Measurements from ENCODE around the gene GHRL.

Gene GHRL, protein sequence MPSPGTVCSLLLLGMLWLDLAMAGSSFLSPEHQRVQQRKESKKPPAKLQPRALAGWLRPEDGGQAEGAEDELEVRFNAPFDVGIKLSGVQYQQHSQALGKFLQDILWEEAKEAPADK

DNA sequence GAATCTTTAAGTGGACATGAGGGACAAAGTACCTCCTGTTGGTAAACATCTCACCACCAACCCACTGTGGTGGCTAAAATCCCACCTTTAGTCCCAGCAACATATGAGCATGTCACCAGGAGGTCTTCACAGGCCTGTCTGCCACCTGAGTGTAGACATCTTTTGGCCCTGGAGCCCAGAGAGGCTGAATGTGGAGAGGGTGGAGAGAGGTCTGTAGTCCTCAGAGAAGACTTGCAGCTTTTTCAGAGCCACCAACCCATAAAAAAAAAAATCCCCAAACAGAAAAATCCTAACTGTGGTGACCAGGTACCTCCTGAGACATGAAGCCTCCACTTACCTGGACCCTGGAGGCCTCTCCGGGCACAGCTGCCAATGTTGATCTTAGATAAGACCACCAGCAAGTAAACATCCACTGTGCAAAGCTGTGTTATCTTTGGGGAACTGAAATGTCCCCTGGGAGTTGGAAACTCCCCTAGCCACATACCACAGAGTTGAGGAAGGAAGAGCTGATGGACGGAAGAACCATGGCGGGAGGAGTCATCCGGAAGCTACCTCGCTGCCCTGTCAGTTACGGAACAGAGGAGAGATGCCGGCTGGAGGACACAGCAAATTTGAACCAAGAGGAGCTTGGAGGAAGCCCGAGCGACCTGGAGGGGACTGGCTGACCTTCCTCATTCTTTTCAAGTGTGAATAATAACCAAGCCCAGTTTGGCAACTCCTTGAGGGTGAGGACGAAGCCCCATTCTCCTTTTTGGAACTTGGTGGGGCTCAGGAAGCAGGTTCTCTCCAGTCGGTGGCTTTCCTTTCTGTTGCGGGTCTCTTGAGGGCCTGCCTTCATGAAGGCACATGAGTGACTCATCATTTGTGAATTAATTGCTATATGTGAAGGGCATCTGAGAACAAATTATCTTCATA, at the start of gene GHRL:
Gene GHRL, minus strand, starts transcription at position 443 of the 915 bp plus-strand sequence. CDS start 2,767 bp downstream, outside the sequence.
- in situ Hi-C loops (cut with MboI; ENCODE audit: low sequenced_read_pairs), result no loop called here

GRCh38 chr3:10341901-10342398, 49.2 kb upstream of the GHRL start:
- in situ Hi-C loops (cut with MboI; ENCODE audit: low sequenced_read_pairs), result no loop called here

GRCh38 chr3:10340476-10340875, 47.7 kb upstream of the GHRL start:
- in situ Hi-C loops (cut with MboI; ENCODE audit: low sequenced_read_pairs), result no loop called here

DNA sequence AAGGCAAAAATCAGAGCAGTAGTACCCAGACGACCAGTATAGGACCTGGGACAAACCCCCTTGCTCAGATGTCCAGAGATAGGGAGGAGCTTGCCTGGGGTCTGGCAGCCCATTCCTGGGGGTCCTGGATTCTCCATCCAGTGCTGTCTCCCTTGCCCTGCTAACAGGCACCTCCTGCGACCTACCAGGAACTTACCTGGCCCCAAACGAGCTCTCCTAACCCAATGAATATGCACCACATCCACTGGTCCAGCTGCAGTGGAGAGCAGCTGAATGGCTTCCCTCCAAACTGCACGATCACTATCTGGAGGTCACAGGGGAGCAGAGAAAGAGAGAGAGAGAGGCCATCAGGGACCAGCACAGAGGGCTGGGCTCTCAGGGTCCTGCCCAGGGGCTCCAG, 47.3 kb upstream of the GHRL start:
- in situ Hi-C loops (cut with MboI; ENCODE audit: low sequenced_read_pairs), result no loop called here

DNA sequence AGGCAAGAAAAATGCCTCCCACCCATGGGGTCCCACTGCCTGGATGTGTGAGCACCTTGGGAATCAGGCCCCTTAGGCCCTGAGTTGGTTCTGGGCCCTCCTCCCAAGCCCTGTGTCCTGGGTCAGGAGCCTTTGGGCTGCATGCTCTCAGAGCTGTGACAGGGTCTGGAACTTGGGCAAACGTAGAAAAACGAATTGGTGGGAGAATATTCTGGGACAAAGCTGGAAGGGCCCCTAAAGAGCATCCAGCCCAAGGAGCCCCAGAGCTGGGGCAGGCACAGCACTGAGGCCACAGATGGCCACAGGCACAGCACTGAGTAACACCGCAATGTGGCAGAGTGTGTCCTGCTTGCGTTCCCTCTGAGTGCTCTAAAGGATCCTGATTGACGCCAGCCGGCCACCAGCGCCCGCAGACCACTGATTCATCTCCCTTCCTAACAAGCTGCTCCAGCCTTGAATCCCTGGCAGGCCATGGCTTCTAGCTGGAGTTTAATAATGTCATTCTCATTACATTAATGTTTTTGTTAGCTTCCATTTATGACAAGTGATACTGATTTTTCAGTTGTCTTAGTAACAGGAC, 46.7 kb upstream of the GHRL start:
- in situ Hi-C loops (cut with MboI; ENCODE audit: low sequenced_read_pairs), result no loop called here

GRCh38 chr3:10338591-10339353, 46.0 kb upstream of the GHRL start:
- in situ Hi-C loops (cut with MboI; ENCODE audit: low sequenced_read_pairs), result no loop called here

- in situ Hi-C loops (cut with MboI; ENCODE audit: low sequenced_read_pairs), result no loop called here
These were observed 45.4 kb upstream of the GHRL start for GRCh38 chr3:10338164-10338470.

DNA sequence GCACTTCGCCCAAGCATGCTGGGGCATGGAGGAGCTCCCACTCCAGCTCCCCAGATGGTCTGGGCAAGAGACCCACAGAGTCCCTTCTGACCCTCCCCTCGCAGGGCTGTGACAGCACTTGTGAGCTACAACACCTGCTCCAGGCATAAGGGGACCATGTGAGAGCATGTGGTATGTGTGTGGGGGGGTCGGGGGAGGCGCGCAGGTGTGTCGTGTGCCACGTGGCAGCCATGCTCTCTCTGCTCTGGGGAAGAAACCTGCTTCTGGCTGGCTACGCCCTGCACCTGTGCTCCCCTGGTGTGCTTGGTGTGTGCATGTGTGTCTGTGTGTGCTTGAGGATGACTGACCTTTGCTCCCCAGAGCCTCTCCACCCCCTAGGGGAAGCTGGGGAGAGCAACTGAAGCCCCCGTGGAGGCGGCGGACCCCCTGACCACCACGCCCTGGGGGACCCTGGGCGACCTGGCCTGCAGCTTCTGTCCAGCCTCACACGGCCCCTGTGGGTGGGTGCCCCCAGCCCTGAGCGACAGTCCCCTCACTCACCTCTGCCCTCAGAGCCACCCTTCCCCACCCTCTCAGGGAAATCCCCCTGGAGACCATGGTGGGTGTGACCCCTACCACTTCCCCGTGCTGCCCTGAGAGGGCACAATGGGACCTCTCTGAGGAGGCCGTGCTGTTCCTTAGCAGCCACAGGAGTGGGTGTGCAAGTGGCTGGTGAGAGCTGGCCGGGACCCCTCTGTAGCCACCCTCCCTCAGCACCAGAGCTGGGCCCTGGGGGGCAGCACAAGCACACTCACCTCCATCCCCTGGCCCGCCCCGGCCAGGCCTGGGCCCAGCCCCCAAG, 44.8 kb upstream of the GHRL start:
- in situ Hi-C loops (cut with MboI; ENCODE audit: low sequenced_read_pairs), result no loop called here

GRCh38 chr3:10336761-10337160, 44.0 kb upstream of the GHRL start:
- in situ Hi-C loops (cut with MboI; ENCODE audit: low sequenced_read_pairs), result no loop called here

GRCh38 chr3:10335871-10336622, 43.3 kb upstream of the GHRL start:
- in situ Hi-C loops (cut with MboI; ENCODE audit: low sequenced_read_pairs), result no loop called here

DNA sequence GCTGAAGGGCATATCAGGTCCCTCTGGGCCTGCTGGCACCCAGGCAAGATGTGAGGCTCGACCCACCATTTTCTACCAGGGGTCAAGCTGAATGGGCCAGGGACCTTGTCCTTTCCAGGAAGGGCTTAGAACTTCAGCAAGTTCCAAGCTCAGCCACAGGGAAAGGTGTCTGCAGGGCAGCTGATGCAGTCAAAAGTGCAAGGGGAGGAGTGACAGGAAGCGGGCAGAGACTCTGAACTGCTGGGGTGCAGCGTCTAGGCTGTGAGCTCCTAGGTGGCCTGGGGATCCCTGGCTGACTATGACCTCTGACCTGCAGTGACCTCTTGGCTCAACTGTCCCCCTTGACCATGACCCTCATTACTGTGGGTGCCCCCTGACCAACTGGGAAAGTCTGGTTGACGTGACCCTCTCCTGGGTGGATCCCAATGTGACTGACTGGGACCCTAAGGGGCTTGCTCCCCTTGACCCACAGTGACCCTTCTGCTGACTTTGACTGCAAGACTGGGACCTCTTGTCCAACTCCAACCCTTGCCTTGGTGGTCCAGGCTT, 42.5 kb upstream of the GHRL start:
- in situ Hi-C loops (cut with MboI; ENCODE audit: low sequenced_read_pairs), result no loop called here

GRCh38 chr3:10334459-10334858, 41.7 kb upstream of the GHRL start:
- in situ Hi-C loops (cut with MboI; ENCODE audit: low sequenced_read_pairs), result no loop called here

DNA sequence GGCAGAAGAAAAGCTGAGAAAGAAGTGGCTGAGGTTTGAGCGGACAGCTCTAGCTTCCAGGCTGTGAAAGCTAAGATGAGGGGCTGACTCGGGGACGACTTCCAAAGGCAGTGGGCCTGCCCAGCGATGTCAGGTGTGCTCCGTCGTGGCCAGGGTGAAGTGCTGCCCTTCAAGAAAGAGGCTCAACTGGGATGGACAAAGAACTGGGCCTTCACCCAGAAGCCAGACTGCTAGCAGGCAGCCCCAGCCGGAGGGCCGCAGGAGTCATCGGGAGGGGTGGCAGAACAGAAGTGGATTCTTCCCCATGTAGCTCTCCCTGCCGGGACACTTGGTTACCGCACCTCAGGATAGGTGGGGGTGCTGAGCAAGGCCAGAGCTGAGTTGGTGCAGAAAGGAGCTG, 41.3 kb upstream of the GHRL start:
- in situ Hi-C loops (cut with MboI; ENCODE audit: low sequenced_read_pairs), result no loop called here

- in situ Hi-C loops (cut with MboI; ENCODE audit: low sequenced_read_pairs), result no loop called here
These were observed 40.6 kb upstream of the GHRL start for GRCh38 chr3:10333349-10333650.

GRCh38 chr3:10332481-10333348, 40.0 kb upstream of the GHRL start:
- in situ Hi-C loops (cut with MboI; ENCODE audit: low sequenced_read_pairs), result no loop called here

DNA sequence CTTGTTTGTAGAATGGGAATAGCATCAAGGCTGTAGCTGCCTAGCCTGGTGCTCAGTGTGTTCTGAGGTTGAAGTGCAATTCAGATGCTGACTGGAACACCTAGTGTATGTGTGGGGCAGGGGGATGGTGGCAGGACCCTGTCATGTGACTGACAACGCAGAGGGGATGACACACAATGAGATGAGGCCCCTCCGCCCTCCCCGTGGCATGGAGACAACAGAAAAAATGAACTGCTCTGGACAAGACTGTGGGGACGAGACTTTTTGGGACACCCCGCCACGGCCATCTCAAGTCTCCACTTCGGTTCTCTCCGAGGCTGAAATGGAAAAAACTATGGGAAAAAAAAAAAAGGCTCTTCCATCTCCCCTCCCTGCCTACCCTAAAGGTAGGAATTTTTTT, 38.6 kb upstream of the GHRL start:
- in situ Hi-C loops (cut with MboI; ENCODE audit: low sequenced_read_pairs), result no loop called here

DNA sequence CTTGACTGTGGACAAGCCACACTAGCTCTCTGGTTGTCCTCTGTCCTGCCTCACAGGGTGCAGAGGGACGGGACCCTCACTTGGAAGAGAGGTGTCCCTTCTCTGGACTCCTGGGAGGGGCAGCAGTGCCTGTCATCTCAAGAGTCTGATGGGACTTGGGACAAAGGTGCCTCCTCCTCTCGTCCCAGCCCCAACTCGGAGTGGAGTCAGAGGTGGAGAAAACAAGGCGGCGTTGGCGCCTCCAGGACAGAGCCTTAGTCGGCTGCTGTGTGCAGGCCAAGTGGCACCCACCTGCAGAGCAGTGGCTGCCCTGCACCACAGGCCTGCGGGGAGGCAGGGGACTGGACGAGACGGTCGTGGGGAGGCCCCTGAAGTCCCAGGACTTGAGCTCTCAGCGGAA, 37.6 kb upstream of the GHRL start:
- in situ Hi-C loops (cut with MboI; ENCODE audit: low sequenced_read_pairs), result no loop called here

- in situ Hi-C loops (cut with MboI; ENCODE audit: low sequenced_read_pairs), result no loop called here
These were observed 36.8 kb upstream of the GHRL start for GRCh38 chr3:10329495-10330015.
